Adipocyte (in vitro differentiated cells): ENCODE results near the gene SLC48A1.
"Not testable (repeated sequence)": the region's sequence is repeated elsewhere in the genome, so short reads cannot be mapped to it uniquely, and the experiment has no call there.

Experiments
- DNase-seq: peaks from one replicate; pipeline ENCODE4 v3.0.0-alpha.2; 2015; ENCODE audit warnings: low read depth
- H3K27me3 ChIP-seq: replicated peaks from 2 replicates; pipeline ENCODE4 v1.7.0; 2013; ENCODE audit warnings: mild to moderate bottlenecking, low read length, moderate library complexity; ENCODE audit not compliant: control insufficient read depth, insufficient read depth
- H3K36me3 ChIP-seq: 2 replicates; pipeline ENCODE4 v1.7.0; 2013; ENCODE audit warnings: low read length, mild to moderate bottlenecking, moderate library complexity; ENCODE audit not compliant: control insufficient read depth, insufficient read depth, severe bottlenecking
- H3K4me1 ChIP-seq: 2 replicates; pipeline ENCODE4 v1.7.0; 2013; ENCODE audit warnings: mild to moderate bottlenecking, low read length, moderate library complexity; ENCODE audit not compliant: control insufficient read depth, insufficient read depth
- H3K4me3 ChIP-seq: 2 replicates; pipeline ENCODE4 v1.7.0; 2013; ENCODE audit warnings: mild to moderate bottlenecking, low read length, moderate library complexity
- H3K9ac ChIP-seq: 2 replicates; pipeline ENCODE4 v1.7.0; 2013; ENCODE audit warnings: mild to moderate bottlenecking, low read length, moderate library complexity
- H3K9me3 ChIP-seq: 2 replicates; pipeline ENCODE4 v1.7.0; 2013; ENCODE audit warnings: mild to moderate bottlenecking, low read length, moderate library complexity; ENCODE audit not compliant: control insufficient read depth

Gene SLC48A1

GRCh38 chr12:47801170-47801903 is 28.3 kb downstream of the SLC48A1 start:
- no peaks in the 10 kb centered on the region for H3K9me3 ChIP-seq
- H3K27me3 ChIP-seq: no peaks in the 10 kb centered on the region
- H3K36me3 ChIP-seq: peaks cover 44% of the 10 kb centered on the region
- H3K9ac ChIP-seq: peak overlapping the region; percentile 70
- peaks cover 67% of the 10 kb centered on the region for H3K4me1 ChIP-seq
- no peak overlapping the region for H3K4me3 ChIP-seq
- DNase-seq: peak; percentile 20

GRCh38 chr12:47801904-47802246 is 28.8 kb downstream of the SLC48A1 start:
- peaks cover 39% of the 10 kb centered on the region for H3K36me3 ChIP-seq
- H3K9ac ChIP-seq: peak overlapping the region; percentile 70
- H3K9me3 ChIP-seq: no peaks in the 10 kb centered on the region
- no peak for DNase-seq
- H3K4me1 ChIP-seq: peaks cover 69% of the 10 kb centered on the region
- no peaks in the 10 kb centered on the region for H3K27me3 ChIP-seq
- no peak overlapping the region for H3K4me3 ChIP-seq

GRCh38 chr12:47802312-47802711 is 29.3 kb downstream of the SLC48A1 start:
- Histone ChIP-seq H3K27me3 (no peaks in the 10 kb centered on the region), H3K9me3 (no peaks in the 10 kb centered on the region), H3K9ac (peak overlapping the region; percentile 70), H3K4me3 (no peak overlapping the region), H3K4me1 (peaks cover 73% of the 10 kb centered on the region), H3K36me3 (peaks cover 36% of the 10 kb centered on the region)
- DNase-seq: no peak

GRCh38 chr12:47803191-47803875 is 30.3 kb downstream of the SLC48A1 start:
- no peak for DNase-seq
- Histone ChIP-seq H3K4me1 (peaks cover 83% of the 10 kb centered on the region), H3K27me3 (no peaks in the 10 kb centered on the region), H3K9ac (peak overlapping the region; percentile 70), H3K36me3 (peaks cover 27% of the 10 kb centered on the region), H3K9me3 (no peaks in the 10 kb centered on the region), H3K4me3 (no peak overlapping the region)

- Histone ChIP-seq H3K36me3 (peaks cover 23% of the 10 kb centered on the region), H3K27me3 (no peaks in the 10 kb centered on the region), H3K4me1 (peaks cover 92% of the 10 kb centered on the region), H3K9me3 (no peaks in the 10 kb centered on the region), H3K9ac (peak overlapping the region; percentile 65), H3K4me3 (no peak overlapping the region)
- DNase-seq: no peak
Observed at GRCh38 chr12:47804171-47804570, 31.1 kb downstream of the SLC48A1 start.

GRCh38 chr12:47805417-47805816 is 32.4 kb downstream of the SLC48A1 start:
- H3K9me3 ChIP-seq: no peaks in the 10 kb centered on the region
- H3K4me1 ChIP-seq: peaks cover 88% of the 10 kb centered on the region
- H3K9ac ChIP-seq: peak overlapping the region; percentile 65
- H3K4me3 ChIP-seq: no peak overlapping the region
- peaks cover 22% of the 10 kb centered on the region for H3K36me3 ChIP-seq
- DNase-seq: no peak
- H3K27me3 ChIP-seq: no peaks in the 10 kb centered on the region

GRCh38 chr12:47807338-47807737 is 34.3 kb downstream of the SLC48A1 start:
- Histone ChIP-seq H3K4me3 (no peak overlapping the region), H3K9ac (peak overlapping the region; percentile 44), H3K9me3 (no peaks in the 10 kb centered on the region), H3K36me3 (peaks cover 14% of the 10 kb centered on the region), H3K27me3 (no peaks in the 10 kb centered on the region), H3K4me1 (peaks cover 92% of the 10 kb centered on the region)
- no peak for DNase-seq

- H3K27me3 ChIP-seq: no peaks in the 10 kb centered on the region
- H3K9ac ChIP-seq: peak overlapping the region; percentile 44
- DNase-seq: peak; percentile 39
- peaks cover 14% of the 10 kb centered on the region for H3K36me3 ChIP-seq
- peaks cover 90% of the 10 kb centered on the region for H3K4me1 ChIP-seq
- H3K9me3 ChIP-seq: no peaks in the 10 kb centered on the region
- H3K4me3 ChIP-seq: no peak overlapping the region
Observed at GRCh38 chr12:47808050-47808449, 35.0 kb downstream of the SLC48A1 start.

GRCh38 chr12:47808574-47809365 is 35.7 kb downstream of the SLC48A1 start:
- Histone ChIP-seq H3K4me3 (no peak overlapping the region), H3K36me3 (peaks cover 9% of the 10 kb centered on the region), H3K9ac (peak overlapping the region; percentile 44), H3K9me3 (no peaks in the 10 kb centered on the region), H3K27me3 (no peaks in the 10 kb centered on the region), H3K4me1 (peaks cover 90% of the 10 kb centered on the region)
- peak; percentile 40 for DNase-seq

GRCh38 chr12:47809518-47809917 is 36.5 kb downstream of the SLC48A1 start:
- DNase-seq, H3K4me3 ChIP-seq, H3K27me3 ChIP-seq, H3K36me3 ChIP-seq, H3K9me3 ChIP-seq: not testable (repeated sequence)
- H3K9ac ChIP-seq: peak overlapping the region; percentile 85
- H3K4me1 ChIP-seq: peaks cover 90% of the 10 kb centered on the region

GRCh38 chr12:47811072-47811396 is 38.0 kb downstream of the SLC48A1 start:
- Histone ChIP-seq H3K9ac (peak overlapping the region; percentile 85), H3K27me3 (no peaks in the 10 kb centered on the region), H3K4me3 (peak overlapping the region; percentile 76), H3K36me3 (peaks cover 9% of the 10 kb centered on the region), H3K9me3 (no peaks in the 10 kb centered on the region), H3K4me1 (peaks cover 88% of the 10 kb centered on the region)
- DNase-seq: no peak
